ENCODE results near the gene CDH22.

DNA sequence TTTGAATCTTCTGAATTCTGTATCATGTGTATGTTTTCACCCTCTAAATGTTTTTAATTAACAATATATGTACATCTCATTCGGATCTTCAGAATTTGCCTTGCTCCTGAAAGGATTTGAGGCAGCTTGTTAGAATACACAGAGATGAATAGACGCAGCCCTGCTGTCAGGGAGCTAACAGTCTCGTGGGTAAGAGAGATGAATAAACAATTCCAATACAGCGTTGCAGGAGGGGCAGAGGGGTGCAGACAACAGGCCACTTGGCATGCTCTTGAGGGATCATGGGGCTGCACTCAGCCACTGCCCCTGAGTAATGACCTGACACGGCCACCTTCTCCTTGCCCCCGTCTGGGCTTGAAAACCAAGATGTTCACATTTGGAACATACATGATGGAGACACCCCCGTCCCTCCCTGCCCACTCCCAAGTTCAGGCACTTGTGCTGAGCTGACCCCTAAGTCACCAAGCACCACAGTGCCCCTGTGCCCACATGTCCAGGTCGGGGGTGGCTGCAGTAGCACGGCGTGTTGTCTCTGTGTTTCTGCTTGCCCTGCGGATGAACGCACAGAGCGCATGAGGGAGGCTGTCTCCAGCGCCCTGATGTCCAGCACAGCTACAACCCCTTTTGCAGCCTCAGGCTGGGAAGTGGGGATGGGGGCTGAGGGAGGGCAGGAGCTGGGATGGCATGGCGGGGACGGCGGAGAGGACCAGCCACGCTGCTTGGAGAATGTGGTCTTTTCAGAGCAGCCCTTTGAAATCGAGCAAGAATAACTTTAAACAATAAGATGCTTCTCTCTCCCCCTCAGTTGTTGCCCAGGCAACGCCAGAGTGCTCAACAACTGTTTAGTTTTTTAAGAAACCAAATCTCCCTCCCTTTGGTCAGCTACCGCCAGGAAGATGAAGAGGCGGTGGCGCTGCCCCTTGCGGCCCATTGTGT, 33.0 kb upstream of the CDH22 start:
- TF ChIP-seq, protein P1, sequence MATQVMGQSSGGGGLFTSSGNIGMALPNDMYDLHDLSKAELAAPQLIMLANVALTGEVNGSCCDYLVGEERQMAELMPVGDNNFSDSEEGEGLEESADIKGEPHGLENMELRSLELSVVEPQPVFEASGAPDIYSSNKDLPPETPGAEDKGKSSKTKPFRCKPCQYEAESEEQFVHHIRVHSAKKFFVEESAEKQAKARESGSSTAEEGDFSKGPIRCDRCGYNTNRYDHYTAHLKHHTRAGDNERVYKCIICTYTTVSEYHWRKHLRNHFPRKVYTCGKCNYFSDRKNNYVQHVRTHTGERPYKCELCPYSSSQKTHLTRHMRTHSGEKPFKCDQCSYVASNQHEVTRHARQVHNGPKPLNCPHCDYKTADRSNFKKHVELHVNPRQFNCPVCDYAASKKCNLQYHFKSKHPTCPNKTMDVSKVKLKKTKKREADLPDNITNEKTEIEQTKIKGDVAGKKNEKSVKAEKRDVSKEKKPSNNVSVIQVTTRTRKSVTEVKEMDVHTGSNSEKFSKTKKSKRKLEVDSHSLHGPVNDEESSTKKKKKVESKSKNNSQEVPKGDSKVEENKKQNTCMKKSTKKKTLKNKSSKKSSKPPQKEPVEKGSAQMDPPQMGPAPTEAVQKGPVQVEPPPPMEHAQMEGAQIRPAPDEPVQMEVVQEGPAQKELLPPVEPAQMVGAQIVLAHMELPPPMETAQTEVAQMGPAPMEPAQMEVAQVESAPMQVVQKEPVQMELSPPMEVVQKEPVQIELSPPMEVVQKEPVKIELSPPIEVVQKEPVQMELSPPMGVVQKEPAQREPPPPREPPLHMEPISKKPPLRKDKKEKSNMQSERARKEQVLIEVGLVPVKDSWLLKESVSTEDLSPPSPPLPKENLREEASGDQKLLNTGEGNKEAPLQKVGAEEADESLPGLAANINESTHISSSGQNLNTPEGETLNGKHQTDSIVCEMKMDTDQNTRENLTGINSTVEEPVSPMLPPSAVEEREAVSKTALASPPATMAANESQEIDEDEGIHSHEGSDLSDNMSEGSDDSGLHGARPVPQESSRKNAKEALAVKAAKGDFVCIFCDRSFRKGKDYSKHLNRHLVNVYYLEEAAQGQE (IDR thresholded peaks at IDR 0.05; ENCODE audit: insufficient read depth in 1 of 2, low read depth in 2 of 2, low read length in 2 of 2) = no peak
- TF ChIP-seq SIN3A (IDR thresholded peaks at IDR 0.05; ENCODE audit: borderline replicate concordance, insufficient read depth, low read length) (no peak), TAF1 (IDR thresholded peaks at IDR 0.05; ENCODE audit: borderline replicate concordance, insufficient read depth, low read length) (no peak), POLR2AphosphoS5 (IDR thresholded peaks at IDR 0.05; ENCODE audit: low read depth, low read length) (no peak)
